HPDE6-E6E7 (cell line): ENCODE measurements around the gene FAM25A.

Experiments
- DNase-seq: peaks from one replicate; pipeline ENCODE4 v3.0.0; 2011; ENCODE audit warnings: missing footprints; ENCODE audit errors: extremely low spot score

FAM25A gene

GRCh38 chr10:87064651-87065050 is 44.6 kb downstream of the FAM25A start:
- DNase-seq = no peak

GRCh38 chr10:87066178-87066577 is 46.1 kb downstream of the FAM25A start:
- no peak for DNase-seq

GRCh38 chr10:87066865-87067264 is 46.8 kb downstream of the FAM25A start:
- DNase-seq = no peak

GRCh38 chr10:87068281-87068680 is 48.2 kb downstream of the FAM25A start:
- DNase-seq = no peak

- DNase-seq = no peak
These were observed 52.4 kb downstream of the FAM25A start for GRCh38 chr10:87072449-87072848.
